K562 (cell line): ENCODE results near the gene SLC25A34. TPM values are rescaled to one million over a fixed set of nuclear protein-coding genes. Genes with fewer than 3 reads are reported as not detected.

ENCODE experiments used
- ATAC-seq: fragments of 200-7000 bp; cut with Tn5 transposase; 3 replicates; pipeline ENCODE4 v1.9.1; 2020; ENCODE audit warnings: moderate library complexity
- BruUV-seq: library from RNA; stranded (reverse); fragments of 400-500 nt; replicated peaks from 2 replicates; lab custom pipeline; 2021; lab: Mats Ljungman, UMichigan
- CTCF ChIA-PET: fragments of 300-600 bp; formaldehyde crosslinking; extraction: SDS; loops from one replicate; lab custom pipeline; 2021; ENCODE audit warnings: low intra/inter-chr PET ratio; lab: Yijun Ruan, JAX
- POLR2A ChIA-PET: fragments of 300-600, 350-650 bp; sonication (Branson Sonifier 250); formaldehyde crosslinking; extraction: SDS; loops from one replicate; lab custom pipeline; 2021; ENCODE audit warnings: antibody characterized with exemption, inconsistent platforms; lab: Yijun Ruan, JAX
- DNase-seq, 4 experiments: peaks; one replicate each; pipeline versions ENCODE4 v3.0.0 to v3.0.0-alpha.2; 2011 to 2018; ENCODE audit warnings: low spot score in 3 of 4, mixed read lengths in 3 of 4; ENCODE audit errors: extremely low read depth in 1 of 4
- FAIRE-seq: peaks from 2 replicates; lab custom pipeline; 2011; peaks lifted over from hg19 to GRCh38; lab: Jason Lieb, UNC
- H2AFZ ChIP-seq: 2 replicates; pipeline ENCODE4 v1.6.0; 2011; ENCODE audit warnings: low read depth, low read length, control low read depth, inconsistent platforms
- H3K27ac ChIP-seq: fragments of 200-600 bp; 3 replicates; pipeline ENCODE4 v1.8.0; 2011; ENCODE audit warnings: low read depth, mild to moderate bottlenecking, control low read depth, inconsistent platforms, low read length, moderate library complexity, mixed read lengths; ENCODE audit errors: extremely low read depth
- H3K27me3 ChIP-seq, 2 experiments: fragments of 300-600 bp in 1 of 2; 2 replicates in 1 of 2; 3 replicates in 1 of 2; pipeline versions ENCODE4 v1.6.0 to v1.8.0; 2011; ENCODE audit warnings: inconsistent platforms in 2 of 2, low read length in 2 of 2, mild to moderate bottlenecking in 1 of 2, mixed read lengths in 1 of 2, moderate library complexity in 1 of 2; ENCODE audit not compliant: control insufficient read depth in 2 of 2, insufficient read depth in 2 of 2
- H3K36me3 ChIP-seq: fragments of 300-600 bp; 3 replicates; pipeline ENCODE4 v1.8.0; 2011; ENCODE audit warnings: mild to moderate bottlenecking, low read length, inconsistent platforms; ENCODE audit not compliant: control insufficient read depth, insufficient read depth
- H3K4me1 ChIP-seq, 2 experiments: fragments of 200-600 bp in 1 of 2; replicated peaks in 1 of 2; 2 replicates in 1 of 2; 3 replicates in 1 of 2; pipeline versions ENCODE4 v1.5.1 to v1.8.0; 2011; ENCODE audit warnings: inconsistent platforms in 2 of 2, low read length in 2 of 2, mild to moderate bottlenecking in 1 of 2, mixed read lengths in 1 of 2, moderate library complexity in 1 of 2; ENCODE audit not compliant: control insufficient read depth in 2 of 2, insufficient read depth in 2 of 2
- H3K4me2 ChIP-seq: 2 replicates; pipeline ENCODE4 v1.6.1; 2011; ENCODE audit warnings: low read length, control low read depth, inconsistent platforms, mixed read lengths; ENCODE audit not compliant: insufficient read depth
- H3K4me3 ChIP-seq: fragments of 200-600 bp; sonication (generic), shearing (Covaris generic); 2 replicates; pipeline ENCODE4 v1.5.1; 2016; ENCODE audit warnings: control low read depth, inconsistent platforms
- H3K79me2 ChIP-seq: fragments of 200-600 bp; 3 replicates; pipeline ENCODE4 v1.8.0; 2011; ENCODE audit warnings: low read length, inconsistent platforms; ENCODE audit not compliant: control insufficient read depth, insufficient read depth
- H3K9ac ChIP-seq, 2 experiments: 2 replicates each; pipeline versions ENCODE4 v1.6.0 to v1.6.1; 2011; ENCODE audit warnings: low read depth in 2 of 2, low read length in 2 of 2, control low read depth in 1 of 2, inconsistent platforms in 1 of 2, mild to moderate bottlenecking in 1 of 2, mixed read lengths in 1 of 2; ENCODE audit not compliant: insufficient read depth in 1 of 2
- H3K9me1 ChIP-seq: one replicate; pipeline ENCODE4 v1.6.0; 2011; ENCODE audit warnings: inconsistent platforms, mild to moderate bottlenecking, low read length, moderate library complexity; ENCODE audit not compliant: control insufficient read depth, insufficient read depth
- H3K9me3 ChIP-seq: replicated peaks from 2 replicates; pipeline ENCODE4 v1.5.1; 2011; ENCODE audit warnings: low read depth, low read length, inconsistent platforms; ENCODE audit not compliant: control insufficient read depth, insufficient read depth
- H4K20me1 ChIP-seq: replicated peaks from 2 replicates; pipeline ENCODE4 v1.6.1; 2011; ENCODE audit warnings: low read length, inconsistent platforms, mixed read lengths; ENCODE audit not compliant: control insufficient read depth, insufficient read depth
- HMG20B ChIP-seq: fragments of 250-450 bp; sonication (Bioruptor Pico); IDR thresholded peaks from 2 replicates; pipeline ENCODE4 v1.5.0; 2021; ENCODE audit warnings: mild to moderate bottlenecking
- PML ChIP-seq: IDR thresholded peaks from 2 replicates; pipeline ENCODE4 v1.6.1; 2012; ENCODE audit warnings: low read length, inconsistent platforms
- SMARCC2 ChIP-seq: fragments of 450-650 bp; IDR thresholded peaks from 2 replicates; pipeline ENCODE4 v1.6.1; 2017; ENCODE audit warnings: antibody characterized with exemption, moderate library complexity, mild to moderate bottlenecking, low read depth
- ZNF197 ChIP-seq: fragments of 200-800 bp; sonication (Bioruptor generic); IDR thresholded peaks from 2 replicates; pipeline ENCODE4 v1.6.1; 2016; ENCODE audit warnings: low read depth, missing genetic modification characterization, missing compliant biosample characterization
- WGBS: fragments of 100-300 bp; shearing (Covaris generic); methylation state at CpG from one replicate; pipeline ENCODE4 v1.1.6; 2016; ENCODE audit warnings: low coverage, mixed read lengths; ENCODE audit not compliant: insufficient coverage; ENCODE audit errors: missing lambda C conversion rate; 5-methylcytosine and 5-hydroxymethylcytosine counted together
- in situ Hi-C: fragments of 300-500 bp; cut with MboI; formaldehyde crosslinking; loops from 4 replicates; pipeline ENCODE4 v1.15.0; 2018; ENCODE audit warnings: inconsistent platforms, mixed read lengths
- intact Hi-C: fragments of 100-400 bp; cut with micrococcal nuclease; formaldehyde crosslinking; loops from 2 replicates; pipeline ENCODE4 v1.14.2; 2022
- polyA plus RNA-seq, 8 experiments: library from polyadenylated mRNA; depleted of rRNA in 4 of 8; stranded (reverse) in 5 of 8; unstranded in 3 of 8; fragments of >200 nt; fragmentation: Nextera tagmentation in 2 of 8; fragmentation: Illumina TruSeq in 1 of 8; extraction: Ambion mirVana in 2 of 8; extraction: Trizol in 1 of 8; gene quantifications; 2 replicates each; pipeline versions ENCODE4 v1.2.1 to v1.2.3, GENCODE V29; 2011 to 2014; ENCODE audit warnings: inconsistent platforms in 1 of 8, missing spikeins in 1 of 8
- total RNA-seq, 7 experiments: library from RNA; depleted of rRNA in 6 of 7; stranded (reverse); fragments of >200 nt in 6 of 7; fragmentation: Illumina TruSeq in 2 of 7; extraction: Trizol in 2 of 7; gene quantifications; 2 replicates each; pipeline versions ENCODE4 v1.2.1 to v1.2.3, GENCODE V29; 2011 to 2021; ENCODE audit warnings: low replicate concordance in 1 of 7
- TF ChIP-seq, protein P1 (sequence below), 2 experiments: fragments of 450-650 bp; formaldehyde crosslinking in 1 of 2; IDR thresholded peaks; 2 replicates each; pipeline versions ENCODE4 v1.4.0 to v1.6.1; 2014 to 2020; ENCODE audit warnings: mild to moderate bottlenecking in 2 of 2, borderline replicate concordance in 1 of 2, low read depth in 1 of 2

Gene SLC25A34
- total and polyA plus RNA-seq, 9 of the 15 experiments (the other 6 are each of a cell fraction or from before 2014, with no cell fraction given) = 0.01 to 0.57 (median 0.16) TPM

DNA sequence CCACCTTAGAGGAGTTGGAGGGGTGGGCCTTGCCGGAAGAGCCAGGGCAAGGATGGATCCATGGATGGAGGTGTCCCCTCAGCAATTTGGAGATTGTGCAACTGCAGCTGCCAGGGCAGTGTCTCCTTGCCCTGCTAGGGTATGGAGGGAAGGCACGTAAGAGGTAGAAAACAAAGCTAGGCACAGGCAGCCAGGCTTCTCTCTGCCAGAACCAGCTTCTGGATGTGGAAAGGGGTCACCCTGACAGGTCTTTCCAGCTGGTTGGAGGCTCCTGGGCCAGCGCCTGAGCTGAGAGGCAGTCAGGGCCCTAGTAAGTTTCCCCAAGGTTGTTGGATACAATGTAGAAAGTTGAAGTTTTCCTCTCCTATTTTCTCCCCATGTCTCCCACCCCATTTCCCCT is 15.2 kb upstream of the SLC25A34 start:
- DNase-seq = no peak
- no peak for ATAC-seq
- WGBS = 96% methylated on average over 3 of the region's 3 CpGs
- H3K79me2 ChIP-seq = no peaks in the 10 kb centered on the region
- FAIRE-seq = no peak
- H3K4me1 ChIP-seq = peaks cover 0 to 9% of the 10 kb centered on the region in 2 experiments; a peak in 1 of 5 replicates
- H3K9me1 ChIP-seq = no peaks in the 10 kb centered on the region
- TF ChIP-seq HMG20B (CRISPR knock-in tag) = no peak
- no peak for TF ChIP-seq ZNF197 (CRISPR knock-in tag)
- no peak for TF ChIP-seq SMARCC2
- TF ChIP-seq PML = no peak
- TF ChIP-seq, protein P1, sequence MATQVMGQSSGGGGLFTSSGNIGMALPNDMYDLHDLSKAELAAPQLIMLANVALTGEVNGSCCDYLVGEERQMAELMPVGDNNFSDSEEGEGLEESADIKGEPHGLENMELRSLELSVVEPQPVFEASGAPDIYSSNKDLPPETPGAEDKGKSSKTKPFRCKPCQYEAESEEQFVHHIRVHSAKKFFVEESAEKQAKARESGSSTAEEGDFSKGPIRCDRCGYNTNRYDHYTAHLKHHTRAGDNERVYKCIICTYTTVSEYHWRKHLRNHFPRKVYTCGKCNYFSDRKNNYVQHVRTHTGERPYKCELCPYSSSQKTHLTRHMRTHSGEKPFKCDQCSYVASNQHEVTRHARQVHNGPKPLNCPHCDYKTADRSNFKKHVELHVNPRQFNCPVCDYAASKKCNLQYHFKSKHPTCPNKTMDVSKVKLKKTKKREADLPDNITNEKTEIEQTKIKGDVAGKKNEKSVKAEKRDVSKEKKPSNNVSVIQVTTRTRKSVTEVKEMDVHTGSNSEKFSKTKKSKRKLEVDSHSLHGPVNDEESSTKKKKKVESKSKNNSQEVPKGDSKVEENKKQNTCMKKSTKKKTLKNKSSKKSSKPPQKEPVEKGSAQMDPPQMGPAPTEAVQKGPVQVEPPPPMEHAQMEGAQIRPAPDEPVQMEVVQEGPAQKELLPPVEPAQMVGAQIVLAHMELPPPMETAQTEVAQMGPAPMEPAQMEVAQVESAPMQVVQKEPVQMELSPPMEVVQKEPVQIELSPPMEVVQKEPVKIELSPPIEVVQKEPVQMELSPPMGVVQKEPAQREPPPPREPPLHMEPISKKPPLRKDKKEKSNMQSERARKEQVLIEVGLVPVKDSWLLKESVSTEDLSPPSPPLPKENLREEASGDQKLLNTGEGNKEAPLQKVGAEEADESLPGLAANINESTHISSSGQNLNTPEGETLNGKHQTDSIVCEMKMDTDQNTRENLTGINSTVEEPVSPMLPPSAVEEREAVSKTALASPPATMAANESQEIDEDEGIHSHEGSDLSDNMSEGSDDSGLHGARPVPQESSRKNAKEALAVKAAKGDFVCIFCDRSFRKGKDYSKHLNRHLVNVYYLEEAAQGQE (IDR thresholded peaks at IDR 0.05; ENCODE audit: borderline replicate concordance) = no peak
- TF ChIP-seq, protein P1 (CRISPR knock-in tag; IDR thresholded peaks at IDR 0.05; ENCODE audit: low read depth) = no peak
- TF ChIP-seq, all 486 proteins: peak for 0
- in situ Hi-C loops (no loop called here), intact Hi-C loops (no loop called here)
- no peaks in the 10 kb centered on the region for H3K27me3 ChIP-seq
- H2AFZ ChIP-seq = no peak overlapping the region
- ChIA-PET POLR2A (interaction anchor here (0.6 to 1.8 kb wide), 4 partner anchors 10 to 80 kb away, joined by 3 to 4 read pairs (median 3); no protein-coding TSS in a partner anchor), CTCF (no interaction called here)
- peak overlapping the region in 1 of 2 experiments; percentile 59; a peak in 1 of 4 replicates for H3K9ac ChIP-seq
- BruUV-seq = no TSS peak
- no peak overlapping the region for H3K4me3 ChIP-seq
- no peak overlapping the region for H3K27ac ChIP-seq
- no peak overlapping the region for H3K4me2 ChIP-seq
- H3K9me3 ChIP-seq = no peaks in the 10 kb centered on the region
- peaks cover 77% of the 10 kb centered on the region for H3K36me3 ChIP-seq
- H4K20me1 ChIP-seq = no peaks in the 10 kb centered on the region; the same call in 1 of the 2 replicates
